ENCODE measurements around the gene ZFHX3.

- TF ChIP-seq TCF12 (IDR thresholded peaks at IDR 0.05; ENCODE audit: low read depth) (no peak), USF1 (IDR thresholded peaks at IDR 0.05) (no peak), TAF1 (IDR thresholded peaks at IDR 0.05; ENCODE audit: low read depth) (no peak), CREB1 (IDR thresholded peaks at IDR 0.05; ENCODE audit: low read depth) (no peak), EP300 (IDR thresholded peaks at IDR 0.05; ENCODE audit: borderline replicate concordance) (no peak), CEBPB (IDR thresholded peaks at IDR 0.05) (no peak), RAD21 (IDR thresholded peaks at IDR 0.05; ENCODE audit: low read depth) (no peak), FOXM1 (IDR thresholded peaks at IDR 0.05; ENCODE audit: borderline replicate concordance, low read depth) (no peak), REST (IDR thresholded peaks at IDR 0.05; ENCODE audit: low read depth) (no peak)
- TF ChIP-seq, protein P1, sequence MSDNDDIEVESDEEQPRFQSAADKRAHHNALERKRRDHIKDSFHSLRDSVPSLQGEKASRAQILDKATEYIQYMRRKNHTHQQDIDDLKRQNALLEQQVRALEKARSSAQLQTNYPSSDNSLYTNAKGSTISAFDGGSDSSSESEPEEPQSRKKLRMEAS (IDR thresholded peaks at IDR 0.05) = no peak
Measured at GRCh38 chr16:72903176-72903575, 144.8 kb downstream of the ZFHX3 start.
